ENCODE measurements around the gene IL12RB2. TPM values are rescaled to one million over a fixed set of nuclear protein-coding genes. Genes with fewer than 3 reads are reported as not detected.

Gene IL12RB2
- total and polyA plus RNA-seq, 4 donors, result 0.02 to 2.1 (median 0.44) TPM

- no peak for ATAC-seq (ENCODE audit: insufficient read depth, low FRiP score)
- no peak overlapping the region for H3K9ac ChIP-seq (ENCODE audit: insufficient read depth in 1 of 2, low read length in 2 of 2)
- TF ChIP-seq CTCF (IDR thresholded peaks at IDR 0.05; ENCODE audit: control extremely low read depth, extremely low read depth), result no peak
- no peaks in the 10 kb centered on the region for H3K36me3 ChIP-seq (ENCODE audit: control insufficient read depth in 4 of 4, insufficient read depth in 4 of 4, low read length in 4 of 4)
- no peaks in the 10 kb centered on the region for H3K4me1 ChIP-seq (ENCODE audit: control insufficient read depth in 5 of 5, insufficient read depth in 5 of 5, low read length in 5 of 5)
- H3K27ac ChIP-seq (ENCODE audit: low read depth in 1 of 2, low read length in 1 of 2), result no peak overlapping the region
- DNase-seq, result no peak
- H3K4me3 ChIP-seq, result no peak overlapping the region
- no peaks in the 10 kb centered on the region for H3K27me3 ChIP-seq (ENCODE audit: control insufficient read depth in 3 of 3, insufficient read depth in 3 of 3, low read length in 2 of 3)
- 80 to 85% methylated on average over 5 of the region's 5 CpGs for WGBS, 2 donors
- H3K9me3 ChIP-seq (ENCODE audit: control insufficient read depth in 4 of 4, insufficient read depth in 3 of 4, low read length in 3 of 4), result peaks cover 0 to 2% (median 0%) of the 10 kb centered on the region in 4 donors
Observed at GRCh38 chr1:67280696-67281095, 27.0 kb upstream of the IL12RB2 start.

GRCh38 chr1:67281244-67281643 lies 26.4 kb upstream of the IL12RB2 start:
- no peak for TF ChIP-seq CTCF (IDR thresholded peaks at IDR 0.05; ENCODE audit: control extremely low read depth, extremely low read depth)
- H3K36me3 ChIP-seq (ENCODE audit: control insufficient read depth in 4 of 4, insufficient read depth in 4 of 4, low read length in 4 of 4), result no peaks in the 10 kb centered on the region
- peaks cover 0 to 2% (median 0%) of the 10 kb centered on the region in 4 donors for H3K9me3 ChIP-seq (ENCODE audit: control insufficient read depth in 4 of 4, insufficient read depth in 3 of 4, low read length in 3 of 4)
- H3K27me3 ChIP-seq (ENCODE audit: control insufficient read depth in 3 of 3, insufficient read depth in 3 of 3, low read length in 2 of 3), result no peaks in the 10 kb centered on the region
- WGBS, 2 donors, result 71 to 82% methylated on average over 3 of the region's 3 CpGs
- no peak overlapping the region for H3K9ac ChIP-seq (ENCODE audit: insufficient read depth in 1 of 2, low read length in 2 of 2)
- DNase-seq (peak in 1 of 3 donors; percentile 33), ATAC-seq (ENCODE audit: insufficient read depth, low FRiP score) (no peak)
- H3K27ac ChIP-seq (ENCODE audit: low read depth in 1 of 2, low read length in 1 of 2), result no peak overlapping the region
- no peaks in the 10 kb centered on the region for H3K4me1 ChIP-seq (ENCODE audit: control insufficient read depth in 5 of 5, insufficient read depth in 5 of 5, low read length in 5 of 5)
- H3K4me3 ChIP-seq, result no peak overlapping the region

GRCh38 chr1:67285780-67286488 lies 21.7 kb upstream of the IL12RB2 start:
- WGBS, 2 donors, result 82 to 88% methylated on average over 8 of the region's 8 CpGs
- TF ChIP-seq CTCF (IDR thresholded peaks at IDR 0.05; ENCODE audit: control extremely low read depth, extremely low read depth), result no peak
- Histone ChIP-seq H3K4me1 (ENCODE audit: control insufficient read depth in 5 of 5, insufficient read depth in 5 of 5, low read length in 5 of 5) (no peaks in the 10 kb centered on the region), H3K27ac (ENCODE audit: low read depth in 1 of 2, low read length in 1 of 2) (no peak overlapping the region), H3K9ac (ENCODE audit: insufficient read depth in 1 of 2, low read length in 2 of 2) (no peak overlapping the region), H3K9me3 (ENCODE audit: control insufficient read depth in 4 of 4, insufficient read depth in 3 of 4, low read length in 3 of 4) (peaks cover 0 to 2% (median 0%) of the 10 kb centered on the region in 4 donors), H3K4me3 (no peak overlapping the region), H3K36me3 (ENCODE audit: control insufficient read depth in 4 of 4, insufficient read depth in 4 of 4, low read length in 4 of 4) (no peaks in the 10 kb centered on the region), H3K27me3 (ENCODE audit: control insufficient read depth in 3 of 3, insufficient read depth in 3 of 3, low read length in 2 of 3) (no peaks in the 10 kb centered on the region)
- DNase-seq, result no peak
- no peak for ATAC-seq (ENCODE audit: insufficient read depth, low FRiP score)
